Endothelial cell of umbilical vein (primary cell): Measurements from ENCODE around the gene HIRA. TPM values are rescaled to one million over a fixed set of nuclear protein-coding genes. Genes with fewer than 3 reads are reported as not detected.

ENCODE experiments used
- BruUV-seq: library from RNA; stranded (reverse); fragments of 400-500 nt; replicated peaks from 2 replicates; lab custom pipeline; 2021; lab: Mats Ljungman, UMichigan
- CTCF ChIA-PET: fragments of 300-600, 350-600 bp; sonication (Branson Sonifier 250); formaldehyde crosslinking; loops from one replicate; lab custom pipeline; 2021; ENCODE audit warnings: antibody characterized with exemption, inconsistent platforms; lab: Charles Lee
- POLR2A ChIA-PET: fragments of 300-600, 350-600 bp; sonication (Branson Sonifier 250); formaldehyde crosslinking; loops from one replicate; lab custom pipeline; 2021; ENCODE audit warnings: antibody characterized with exemption, inconsistent platforms; lab: Charles Lee
- DNase-seq: peaks from one replicate; pipeline ENCODE4 v3.0.0-alpha.2; 2011; ENCODE audit warnings: low read depth, low spot score
- FAIRE-seq: peaks from 2 replicates; lab custom pipeline; 2011; peaks lifted over from hg19 to GRCh38; lab: Jason Lieb, UNC
- H2AFZ ChIP-seq: 2 replicates; pipeline ENCODE4 v1.6.0; 2012; ENCODE audit warnings: low read depth, low read length, control low read depth, inconsistent platforms
- H3K27ac ChIP-seq: 2 replicates; pipeline ENCODE4 v1.5.1; 2011; ENCODE audit warnings: low read depth, mild to moderate bottlenecking, control low read depth, low read length, moderate library complexity; ENCODE audit not compliant: insufficient read depth
- H3K27me3 ChIP-seq, 2 experiments: 2 replicates each; pipeline versions ENCODE4 v1.6.0 to v1.6.1; 2011; ENCODE audit warnings: low read length in 2 of 2, mixed read lengths in 1 of 2; ENCODE audit not compliant: control insufficient read depth in 2 of 2, insufficient read depth in 2 of 2
- H3K36me3 ChIP-seq, 2 experiments: 2 replicates in 1 of 2; 3 replicates in 1 of 2; pipeline ENCODE4 v1.5.1; 2011; ENCODE audit warnings: low read length in 2 of 2, mild to moderate bottlenecking in 1 of 2, moderate library complexity in 1 of 2; ENCODE audit not compliant: control insufficient read depth in 2 of 2, insufficient read depth in 2 of 2; ENCODE audit errors: extremely low read depth in 1 of 2
- H3K4me1 ChIP-seq: 3 replicates; pipeline ENCODE4 v1.5.1; 2011; ENCODE audit warnings: mild to moderate bottlenecking, low read length; ENCODE audit not compliant: control insufficient read depth, insufficient read depth; ENCODE audit errors: extremely low read depth
- H3K4me2 ChIP-seq: 2 replicates; pipeline ENCODE4 v1.6.1; 2011; ENCODE audit warnings: low read length, control low read depth, mixed read lengths; ENCODE audit not compliant: insufficient read depth
- H3K4me3 ChIP-seq, 3 experiments: fragments of 200-600 bp in 1 of 3; sonication (generic), shearing (Covaris generic) in 1 of 3; replicated peaks in 1 of 3; 2 replicates each; pipeline ENCODE4 v1.5.1; 2011 to 2016; ENCODE audit warnings: control low read depth in 3 of 3, low read length in 3 of 3, mild to moderate bottlenecking in 2 of 3, inconsistent platforms in 1 of 3, low read depth in 1 of 3, moderate library complexity in 1 of 3; ENCODE audit not compliant: insufficient read depth in 1 of 3
- H3K79me2 ChIP-seq: 2 replicates; pipeline ENCODE4 v1.6.0; 2012; ENCODE audit warnings: low read length, inconsistent platforms; ENCODE audit not compliant: control insufficient read depth, insufficient read depth
- H3K9ac ChIP-seq: replicated peaks from 2 replicates; pipeline ENCODE3; 2011; ENCODE audit warnings: low read length, control low read depth; ENCODE audit not compliant: insufficient read depth; ENCODE audit errors: extremely low read depth
- H3K9me1 ChIP-seq: replicated peaks from 3 replicates; pipeline ENCODE4 v1.6.0; 2011; ENCODE audit warnings: mild to moderate bottlenecking, low read length; ENCODE audit not compliant: control insufficient read depth, insufficient read depth; ENCODE audit errors: extremely low read depth
- H3K9me3 ChIP-seq: replicated peaks from 2 replicates; pipeline ENCODE4 v1.5.1; 2012; ENCODE audit warnings: low read length, inconsistent platforms; ENCODE audit not compliant: control insufficient read depth, insufficient read depth
- H4K20me1 ChIP-seq: replicated peaks from 2 replicates; pipeline ENCODE3; 2011; ENCODE audit warnings: mild to moderate bottlenecking, low read length; ENCODE audit not compliant: control insufficient read depth, insufficient read depth; ENCODE audit errors: extremely low read depth
- EZH2 ChIP-seq: IDR thresholded peaks from 2 replicates; pipeline ENCODE4 v1.6.1; 2012; ENCODE audit warnings: borderline replicate concordance, low read depth, mild to moderate bottlenecking, moderate library complexity, low read length, inconsistent platforms; ENCODE audit not compliant: severe bottlenecking
- FOS ChIP-seq: IDR thresholded peaks from 2 replicates; pipeline ENCODE4 v1.6.1; 2011; ENCODE audit warnings: mild to moderate bottlenecking, low read length, moderate library complexity, borderline replicate concordance; ENCODE audit not compliant: insufficient read depth
- GATA2 ChIP-seq: IDR thresholded peaks from 2 replicates; pipeline ENCODE4 v1.7.0; 2011; ENCODE audit warnings: low read depth, mild to moderate bottlenecking, moderate library complexity, mixed read lengths, low read length; ENCODE audit not compliant: insufficient read length, insufficient read depth
- JUN ChIP-seq: IDR thresholded peaks from 2 replicates; pipeline ENCODE4 v1.6.1; 2011; ENCODE audit warnings: borderline replicate concordance, low read depth; ENCODE audit not compliant: insufficient read length, insufficient read depth
- MYC ChIP-seq: IDR thresholded peaks from one replicate; pipeline ENCODE4 v1.6.1; 2011; ENCODE audit warnings: mild to moderate bottlenecking, low read depth, low read length
- POLR2A ChIP-seq: IDR thresholded peaks from 2 replicates; pipeline ENCODE4 v1.6.1; 2012; ENCODE audit warnings: low read depth, mild to moderate bottlenecking, control low read depth, low read length
- POLR2AphosphoS5 ChIP-seq: IDR thresholded peaks from 2 replicates; pipeline ENCODE4 v1.6.1; 2012; ENCODE audit warnings: low read depth, mild to moderate bottlenecking, control low read depth, low read length, moderate library complexity; ENCODE audit not compliant: insufficient read depth
- dilution Hi-C: fragments of 300-500 bp; cut with MboI; formaldehyde crosslinking; loops from one replicate; pipeline ENCODE4 v1.15.0; 2019; ENCODE audit warnings: low sequenced_read_pairs; ENCODE audit not compliant: extremely low pct_ligation_motif_present
- intact Hi-C: fragments of 100-400 bp; cut with micrococcal nuclease; formaldehyde crosslinking; loops from one replicate; pipeline ENCODE4 v1.10.0; 2022
- polyA plus RNA-seq, 4 experiments: library from polyadenylated mRNA; depleted of rRNA in 3 of 4; stranded (reverse) in 3 of 4; unstranded in 1 of 4; fragments of >200 nt; gene quantifications; 2 replicates each; pipeline versions ENCODE4 v1.2.1 to v1.2.3, GENCODE V29; 2011 to 2012; ENCODE audit warnings: missing spikeins in 1 of 4
- total RNA-seq: library from RNA; stranded (reverse); gene quantifications from 2 replicates; pipeline ENCODE4 v1.2.3, GENCODE V29; 2021
- TF ChIP-seq, protein P1 (sequence below), 2 donors: IDR thresholded peaks; 1 replicate in 1 of 2; 2 replicates in 1 of 2; pipeline ENCODE4 v1.5.1; 2011; ENCODE audit warnings: low read length in 2 of 2, mild to moderate bottlenecking in 2 of 2, moderate library complexity in 2 of 2, control low read depth in 1 of 2, inconsistent platforms in 1 of 2, low read depth in 1 of 2; ENCODE audit not compliant: insufficient read depth in 1 of 2; ENCODE audit errors: extremely low read depth in 1 of 2
- TF ChIP-seq, protein P2 (sequence below): IDR thresholded peaks from 2 replicates; pipeline ENCODE4 v1.6.1; 2011; ENCODE audit not compliant: insufficient read depth, insufficient read length

The HIRA gene
- total and polyA plus RNA-seq, 2 donors (not counting 3 experiments of a cell fraction or from before 2014, with no cell fraction given), result 17.3 to 27.7 TPM

DNA sequence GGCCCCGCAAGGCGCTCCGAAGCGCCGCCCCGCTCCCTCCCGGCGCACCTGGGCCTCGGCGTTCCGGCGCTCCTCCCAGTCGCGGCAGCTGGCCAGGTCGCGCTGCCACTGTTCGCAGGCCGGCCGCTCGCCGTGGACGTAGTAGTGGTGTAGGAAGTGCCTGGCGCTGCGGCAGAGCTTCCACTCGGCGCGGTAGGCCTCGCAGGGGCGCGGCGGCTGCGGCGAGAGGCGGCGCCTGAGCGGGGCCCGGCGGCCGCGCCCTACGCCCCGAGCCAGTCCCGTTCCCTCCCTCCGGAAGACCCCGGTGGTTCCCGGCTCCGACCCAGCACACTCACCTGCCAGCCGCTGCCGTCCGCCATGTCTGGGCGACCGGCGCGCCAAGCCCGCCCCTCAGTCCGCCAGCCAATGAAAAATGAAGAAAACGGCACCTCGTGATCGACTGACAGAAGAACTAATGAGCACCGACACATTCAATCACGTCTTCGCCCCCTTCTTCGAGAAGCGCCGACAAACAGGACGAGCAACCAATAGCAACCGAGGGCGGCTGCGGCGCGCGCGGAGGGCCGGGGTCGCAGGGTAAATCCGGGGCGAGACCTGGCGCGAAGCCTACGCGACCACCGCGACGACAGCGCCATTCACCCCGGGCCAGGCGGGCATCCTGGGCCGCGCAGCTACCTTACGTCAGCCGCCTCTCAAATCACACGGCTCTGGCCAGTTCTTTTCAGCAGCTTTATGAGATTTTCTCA, 16.0 kb upstream of the HIRA start, which contains the start of gene C22orf39:
Gene C22orf39 (minus strand): TSS at position 382 of the 746 bp plus-strand sequence. CDS start 23 bp downstream, at position 359.
- Histone ChIP-seq H4K20me1 (no peaks in the 10 kb centered on the region), H3K9me1 (no peaks in the 10 kb centered on the region), H3K27me3 (no peaks in the 10 kb centered on the region), H3K36me3 (peaks cover 2 to 23% of the 10 kb centered on the region in 2 experiments), H3K9me3 (no peaks in the 10 kb centered on the region), H2AFZ (peak within 1 kb of the TSS; percentile 69), H3K4me1 (peaks cover 11% of the 10 kb centered on the region), H3K4me2 (peak within 1 kb of the TSS; percentile 87), H3K9ac (peak within 1 kb of the TSS; percentile 83), H3K27ac (peak within 1 kb of the TSS; percentile 49), H3K4me3 (peak within 1 kb of the TSS; percentile 80 to 92 (median 89)), H3K79me2 (peaks cover 42% of the 10 kb centered on the region)
- FAIRE-seq (peak; percentile 98), DNase-seq (peak; percentile 94)
- TSS peak; percentile 5 for BruUV-seq
- intact Hi-C loops, result loop anchor here (1.0 to 5.0 kb wide), 3 partner anchors 15 to 270 kb away; partner anchors contain the start of genes CDC45, MRPL40, SLC25A1 and UFD1
- POLR2A ChIA-PET, result no interaction called here
- CTCF ChIA-PET, result interaction anchor here (0.9 to 1.4 kb wide), 4 partner anchors 15 to 268 kb away, joined by 3 to 9 read pairs (median 3); partner anchors contain the start of gene MRPL40
- TF ChIP-seq MYC (no peak), POLR2A (peak; percentile 77), POLR2AphosphoS5 (peak; percentile 80)
- dilution Hi-C loops, result no loop called here

GRCh38 chr22:19446603-19447329, 15.2 kb upstream of the HIRA start:
- CTCF ChIA-PET, result interaction anchor here (0.9 to 1.4 kb wide), 4 partner anchors 15 to 267 kb away, joined by 3 to 9 read pairs (median 3); partner anchors contain the start of gene MRPL40

More at GRCh38 chr22:19446603-19447329, 15.2 kb upstream of the HIRA start:
- TF ChIP-seq JUN, result no peak
- no peak for TF ChIP-seq MYC
- TF ChIP-seq POLR2AphosphoS5, result no peak
- TF ChIP-seq GATA2, result no peak
- no peak for TF ChIP-seq EZH2
- no peak for TF ChIP-seq POLR2A
- TF ChIP-seq, protein P1, sequence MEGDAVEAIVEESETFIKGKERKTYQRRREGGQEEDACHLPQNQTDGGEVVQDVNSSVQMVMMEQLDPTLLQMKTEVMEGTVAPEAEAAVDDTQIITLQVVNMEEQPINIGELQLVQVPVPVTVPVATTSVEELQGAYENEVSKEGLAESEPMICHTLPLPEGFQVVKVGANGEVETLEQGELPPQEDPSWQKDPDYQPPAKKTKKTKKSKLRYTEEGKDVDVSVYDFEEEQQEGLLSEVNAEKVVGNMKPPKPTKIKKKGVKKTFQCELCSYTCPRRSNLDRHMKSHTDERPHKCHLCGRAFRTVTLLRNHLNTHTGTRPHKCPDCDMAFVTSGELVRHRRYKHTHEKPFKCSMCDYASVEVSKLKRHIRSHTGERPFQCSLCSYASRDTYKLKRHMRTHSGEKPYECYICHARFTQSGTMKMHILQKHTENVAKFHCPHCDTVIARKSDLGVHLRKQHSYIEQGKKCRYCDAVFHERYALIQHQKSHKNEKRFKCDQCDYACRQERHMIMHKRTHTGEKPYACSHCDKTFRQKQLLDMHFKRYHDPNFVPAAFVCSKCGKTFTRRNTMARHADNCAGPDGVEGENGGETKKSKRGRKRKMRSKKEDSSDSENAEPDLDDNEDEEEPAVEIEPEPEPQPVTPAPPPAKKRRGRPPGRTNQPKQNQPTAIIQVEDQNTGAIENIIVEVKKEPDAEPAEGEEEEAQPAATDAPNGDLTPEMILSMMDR (IDR thresholded peaks at IDR 0.05; ENCODE audit: extremely low read depth in 1 of 2, insufficient read depth in 1 of 2, low read depth in 1 of 2, low read length in 2 of 2), result no peak
- TF ChIP-seq, protein P2, sequence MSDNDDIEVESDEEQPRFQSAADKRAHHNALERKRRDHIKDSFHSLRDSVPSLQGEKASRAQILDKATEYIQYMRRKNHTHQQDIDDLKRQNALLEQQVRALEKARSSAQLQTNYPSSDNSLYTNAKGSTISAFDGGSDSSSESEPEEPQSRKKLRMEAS, result no peak
- TF ChIP-seq FOS, result no peak
- H3K27me3 ChIP-seq, result no peaks in the 10 kb centered on the region
- dilution Hi-C loops, result no loop called here
- H4K20me1 ChIP-seq, result no peaks in the 10 kb centered on the region
- H3K36me3 ChIP-seq, result peaks cover 2 to 22% of the 10 kb centered on the region in 2 experiments
- H3K4me2 ChIP-seq, result peak overlapping the region; percentile 87
- peak overlapping the region; percentile 69 for H2AFZ ChIP-seq
- FAIRE-seq (peak; percentile 37), DNase-seq (no peak)
- POLR2A ChIA-PET, result no interaction called here
- peaks cover 11% of the 10 kb centered on the region for H3K4me1 ChIP-seq
- peak overlapping the region; percentile 80 to 92 (median 89) for H3K4me3 ChIP-seq
- peak overlapping the region; percentile 49 for H3K27ac ChIP-seq
- peaks cover 47% of the 10 kb centered on the region for H3K79me2 ChIP-seq
- no peaks in the 10 kb centered on the region for H3K9me3 ChIP-seq
- no TSS peak for BruUV-seq
- no peaks in the 10 kb centered on the region for H3K9me1 ChIP-seq
- H3K9ac ChIP-seq, result peak overlapping the region; percentile 83
- intact Hi-C loops, result loop anchor here (1.0 to 5.0 kb wide), 3 partner anchors 14 to 269 kb away; partner anchors contain the start of genes CDC45, MRPL40, SLC25A1 and UFD1
